SK-N-SH (cell line): Measurements from ENCODE around the gene ARFIP1. TPM values are rescaled to one million over a fixed set of nuclear protein-coding genes. Genes with fewer than 3 reads are reported as not detected.
A peak's percentile ranks its signal among the peaks of the same experiment; 100 is the strongest.

Experiments used
- CTCF ChIA-PET: fragments of 300-600, 350-600 bp; formaldehyde crosslinking; extraction: SDS; loops from one replicate; lab custom pipeline; 2021; lab: Yijun Ruan, JAX
- POLR2A ChIA-PET: fragments of 350-600 bp; sonication (Branson Sonifier 250); formaldehyde crosslinking; extraction: SDS; loops from one replicate; lab custom pipeline; 2020; ENCODE audit warnings: antibody characterized with exemption, inconsistent platforms; lab: Yijun Ruan, JAX
- DNase-seq: peaks from one replicate; pipeline ENCODE4 v3.0.0; 2012
- H2AFZ ChIP-seq: fragments of 200-600 bp; sonication (generic); 2 replicates; pipeline ENCODE4 v1.8.1; 2016; ENCODE audit warnings: antibody characterized with exemption, mild to moderate bottlenecking, low read depth
- H3F3A ChIP-seq: fragments of 200-600 bp; sonication (generic); replicated peaks from 2 replicates; pipeline ENCODE3; 2016; ENCODE audit warnings: antibody characterized with exemption, mild to moderate bottlenecking; ENCODE audit not compliant: insufficient read depth
- H3K27ac ChIP-seq, 2 experiments: fragments of 200-500 bp in 1 of 2; fragments of 200-600 bp in 1 of 2; sonication (Bioruptor generic) in 1 of 2; sonication (generic), shearing (Covaris generic) in 1 of 2; 2 replicates each; pipeline versions ENCODE4 v1.5.1 to v1.6.1; 2014 to 2016; ENCODE audit warnings: low read depth in 2 of 2, inconsistent platforms in 1 of 2, low read length in 1 of 2, mild to moderate bottlenecking in 1 of 2, mixed read lengths in 1 of 2
- H3K27me3 ChIP-seq: fragments of 200-600 bp; sonication (generic), shearing (Covaris generic); 2 replicates; pipeline ENCODE4 v1.6.1; 2016; ENCODE audit warnings: mixed run types; ENCODE audit not compliant: insufficient read depth
- H3K36me3 ChIP-seq, 2 experiments: fragments of 200-500 bp in 1 of 2; fragments of 200-600 bp in 1 of 2; sonication (Bioruptor generic) in 1 of 2; sonication (generic) in 1 of 2; replicated peaks in 1 of 2; 2 replicates each; pipeline versions ENCODE3 to v1.5.1; 2014 to 2016; ENCODE audit warnings: low read length in 1 of 2, mild to moderate bottlenecking in 1 of 2; ENCODE audit not compliant: insufficient read depth in 2 of 2, control insufficient read depth in 1 of 2
- H3K4me1 ChIP-seq, 2 experiments: fragments of 200-500 bp in 1 of 2; fragments of 200-600 bp in 1 of 2; sonication (Bioruptor generic) in 1 of 2; sonication (generic), shearing (Covaris generic) in 1 of 2; 2 replicates each; pipeline versions ENCODE4 v1.5.1 to v1.6.1; 2014 to 2016; ENCODE audit warnings: low read depth in 1 of 2, low read length in 1 of 2, mixed run types in 1 of 2; ENCODE audit not compliant: insufficient read depth in 2 of 2, control insufficient read depth in 1 of 2
- H3K4me2 ChIP-seq: fragments of 200-600 bp; sonication (generic), shearing (Covaris generic); 2 replicates; pipeline ENCODE4 v1.6.1; 2017; ENCODE audit warnings: mixed run types
- H3K4me3 ChIP-seq, 2 experiments: fragments of 200-500 bp in 1 of 2; fragments of 200-600 bp in 1 of 2; sonication (Bioruptor generic) in 1 of 2; sonication (generic), shearing (Covaris generic) in 1 of 2; 2 replicates each; pipeline versions ENCODE4 v1.5.1 to v1.8.1; 2014 to 2016; ENCODE audit warnings: low read depth in 2 of 2, inconsistent platforms in 1 of 2, low read length in 1 of 2, mild to moderate bottlenecking in 1 of 2, mixed read lengths in 1 of 2, moderate library complexity in 1 of 2
- H3K79me2 ChIP-seq: fragments of 200-600 bp; sonication (generic); 2 replicates; pipeline ENCODE4 v1.8.1; 2017; ENCODE audit warnings: mild to moderate bottlenecking; ENCODE audit not compliant: insufficient read depth
- H3K9ac ChIP-seq: fragments of 200-600 bp; sonication (generic); 2 replicates; pipeline ENCODE4 v1.6.1; 2017; ENCODE audit warnings: mixed run types
- H3K9me2 ChIP-seq: fragments of 200-600 bp; sonication (generic); 2 replicates; pipeline ENCODE4 v1.6.1; 2017; ENCODE audit warnings: mixed run types
- H3K9me3 ChIP-seq: fragments of 200-600 bp; sonication (generic); 2 replicates; pipeline ENCODE4 v1.6.1; 2017; ENCODE audit warnings: mixed run types, mild to moderate bottlenecking, moderate library complexity
- H4K20me1 ChIP-seq: fragments of 200-600 bp; sonication (generic); 2 replicates; pipeline ENCODE4 v1.6.1; 2017; ENCODE audit warnings: mild to moderate bottlenecking, mixed run types; ENCODE audit not compliant: insufficient read depth
- CHD2 ChIP-seq: fragments of 150-350 bp; IDR thresholded peaks from 2 replicates; pipeline ENCODE4 v1.6.1; 2018; ENCODE audit warnings: low read length; ENCODE audit not compliant: partially characterized antibody
- EP300 ChIP-seq, 2 experiments: IDR thresholded peaks; 2 replicates each; pipeline versions ENCODE4 v1.4.0 to v1.6.1; 2012; ENCODE audit warnings: borderline replicate concordance in 1 of 2, low read depth in 1 of 2, low read length in 1 of 2
- EZH2phosphoT487 ChIP-seq: fragments of 200-600 bp; sonication (generic); IDR thresholded peaks from 2 replicates; pipeline ENCODE4 v1.6.1; 2017; ENCODE audit warnings: low read depth, mixed run types, mild to moderate bottlenecking, antibody characterized with exemption, moderate library complexity, borderline replicate concordance
- FOSL2 ChIP-seq: IDR thresholded peaks from 2 replicates; pipeline ENCODE4 v1.4.0; 2012; ENCODE audit warnings: low read depth, mild to moderate bottlenecking, moderate library complexity, borderline replicate concordance
- GATA2 ChIP-seq: sonication (generic); formaldehyde crosslinking; IDR thresholded peaks from 2 replicates; pipeline ENCODE4 v1.5.0; 2020; ENCODE audit warnings: mild to moderate bottlenecking, missing genetic modification reagents
- JUND ChIP-seq: IDR thresholded peaks from 2 replicates; pipeline ENCODE4 v1.4.0; 2012
- MEF2A ChIP-seq: IDR thresholded peaks from 2 replicates; pipeline ENCODE4 v1.4.0; 2012; ENCODE audit warnings: low read depth, borderline replicate concordance
- MXI1 ChIP-seq: IDR thresholded peaks from 2 replicates; pipeline ENCODE4 v1.6.1; 2012; ENCODE audit warnings: mild to moderate bottlenecking, low read depth, low read length, improper control_type of control experiment
- NRF1 ChIP-seq: IDR thresholded peaks from 2 replicates; pipeline ENCODE4 v1.6.1; 2012; ENCODE audit warnings: low read depth, mild to moderate bottlenecking, low read length
- POLR2AphosphoS5 ChIP-seq: IDR thresholded peaks from 2 replicates; pipeline ENCODE4 v1.6.1; 2012; ENCODE audit warnings: low read depth, low read length
- RAD21 ChIP-seq: IDR thresholded peaks from 2 replicates; pipeline ENCODE4 v1.6.1; 2012; ENCODE audit warnings: mild to moderate bottlenecking, low read length
- RCOR1 ChIP-seq: fragments of 150-350 bp; IDR thresholded peaks from 2 replicates; pipeline ENCODE4 v1.6.1; 2017; ENCODE audit warnings: antibody characterized with exemption, low read length
- SMC3 ChIP-seq: IDR thresholded peaks from 2 replicates; pipeline ENCODE4 v1.6.1; 2012; ENCODE audit warnings: low read depth, low read length, improper control_type of control experiment
- TCF12 ChIP-seq: IDR thresholded peaks from 2 replicates; pipeline ENCODE4 v1.4.0; 2012
- TEAD4 ChIP-seq: IDR thresholded peaks from 2 replicates; pipeline ENCODE4 v1.4.0; 2012; ENCODE audit warnings: mild to moderate bottlenecking, borderline replicate concordance; ENCODE audit not compliant: insufficient read depth
- YY1 ChIP-seq: IDR thresholded peaks from 2 replicates; pipeline ENCODE4 v1.4.0; 2012; ENCODE audit warnings: low read depth, mild to moderate bottlenecking
- WGBS: methylation state at CpG from one replicate; pipeline ENCODE4 v1.1.6; 2017; ENCODE audit warnings: low lambda C conversion rate; 5-methylcytosine and 5-hydroxymethylcytosine counted together
- polyA plus RNA-seq, 3 experiments: library from polyadenylated mRNA; depleted of rRNA; stranded (reverse); fragments of >200 nt; gene quantifications; 2 replicates each; pipeline ENCODE4 v1.2.3, GENCODE V29; 2012
- TF ChIP-seq, protein P1 (sequence below): fragments of 200-600 bp; sonication (generic); IDR thresholded peaks from 2 replicates; pipeline ENCODE4 v1.6.1; 2017; ENCODE audit warnings: antibody characterized with exemption, mild to moderate bottlenecking, moderate library complexity
- TF ChIP-seq, protein P2 (sequence below): IDR thresholded peaks from 2 replicates; pipeline ENCODE4 v1.4.0; 2012; ENCODE audit warnings: low read depth, borderline replicate concordance
- TF ChIP-seq, protein P3 (sequence below): IDR thresholded peaks from 2 replicates; pipeline ENCODE4 v1.4.0; 2012; ENCODE audit warnings: low read depth
- TF ChIP-seq, protein P4 (sequence below): IDR thresholded peaks from 2 replicates; pipeline ENCODE4 v1.6.1; 2012; ENCODE audit warnings: mild to moderate bottlenecking, low read depth, low read length, moderate library complexity

The ARFIP1 gene
- polyA plus RNA-seq, 1 of the 3 experiments (the other 2 are of a cell fraction): 15.7 TPM

DNA sequence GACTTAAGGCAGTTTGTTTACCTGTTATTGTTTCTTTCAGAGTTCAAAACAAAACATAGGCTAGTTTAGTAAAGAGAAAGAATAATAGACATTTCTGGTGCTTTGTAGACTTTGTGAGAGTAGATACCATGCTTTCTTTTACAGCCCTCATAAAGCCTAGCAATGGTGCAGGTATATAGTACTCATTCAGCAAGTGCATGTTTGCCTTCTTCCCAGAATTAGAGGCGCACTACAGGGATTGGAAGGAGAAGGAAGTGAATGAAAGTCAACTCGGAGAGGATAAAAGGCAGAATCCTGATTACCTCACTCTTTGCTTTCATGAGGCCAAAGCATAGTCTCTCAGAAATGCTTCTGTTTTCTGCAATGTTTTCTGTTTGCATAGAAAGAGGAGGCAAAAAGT, 113.2 kb downstream of the ARFIP1 start:
- Histone ChIP-seq H3K9me2 (no peaks in the 10 kb centered on the region), H3K9ac (no peak overlapping the region), H3K79me2 (no peaks in the 10 kb centered on the region), H3K9me3 (no peaks in the 10 kb centered on the region), H4K20me1 (no peaks in the 10 kb centered on the region), H3K27me3 (no peaks in the 10 kb centered on the region), H3F3A (peaks cover 11% of the 10 kb centered on the region), H3K4me3 (no peak overlapping the region), H3K27ac (no peak overlapping the region), H2AFZ (no peak overlapping the region), H3K36me3 (peaks cover 11 to 28% of the 10 kb centered on the region in 2 experiments), H3K4me2 (no peak overlapping the region)
- CTCF ChIA-PET: interaction anchor here (0.7 to 0.9 kb wide), 2 partner anchors 11 to 12 kb away, joined by 3 read pairs; no protein-coding TSS in a partner anchor
- 98% methylated on average over 2 of the region's 2 CpGs for WGBS
- DNase-seq: no peak
- no peak for TF ChIP-seq POLR2AphosphoS5
- TF ChIP-seq CHD2: no peak
- TF ChIP-seq, all 33 proteins: peak for 0
- H3K4me1 ChIP-seq: no peaks in the 10 kb centered on the region; a peak in 1 of 4 replicates
- POLR2A ChIA-PET: no interaction called here

DNA sequence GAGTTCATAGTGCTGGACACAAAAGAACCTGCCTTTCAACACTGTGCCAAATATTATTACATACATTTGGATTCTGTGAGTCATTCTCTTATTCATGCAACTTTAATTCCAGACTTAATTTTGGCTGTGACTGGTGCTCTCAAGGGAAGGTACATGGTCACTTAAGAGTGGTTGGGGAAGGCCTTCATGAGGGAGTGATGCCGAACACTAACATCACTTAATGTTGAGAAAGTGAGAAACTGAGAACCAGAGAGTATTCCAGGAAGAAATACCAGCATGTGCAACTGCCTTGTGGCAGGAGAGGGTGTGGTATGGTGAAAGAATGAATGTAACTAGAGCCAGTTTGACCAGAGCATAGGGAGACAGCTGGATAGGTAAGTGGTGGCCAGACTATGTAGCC, 114.9 kb downstream of the ARFIP1 start:
- ChIA-PET CTCF (no interaction called here), POLR2A (no interaction called here)
- Histone ChIP-seq H3K4me3 (no peak overlapping the region), H3K36me3 (peaks cover 3 to 16% of the 10 kb centered on the region in 2 experiments), H2AFZ (no peak overlapping the region), H3K4me1 (no peaks in the 10 kb centered on the region; a peak in 1 of 4 replicates), H3F3A (peaks cover 11% of the 10 kb centered on the region), H3K79me2 (no peaks in the 10 kb centered on the region), H3K4me2 (no peak overlapping the region), H3K9ac (no peak overlapping the region), H3K9me2 (no peaks in the 10 kb centered on the region), H3K27ac (no peak overlapping the region), H4K20me1 (no peaks in the 10 kb centered on the region), H3K27me3 (no peaks in the 10 kb centered on the region), H3K9me3 (no peaks in the 10 kb centered on the region)
- no peak for DNase-seq
- WGBS: 100% methylated on average over 1 of the region's 1 CpG
- TF ChIP-seq MEF2A (no peak), TCF12 (no peak), CHD2 (no peak), SMC3 (no peak), EZH2phosphoT487 (no peak), EP300 (IDR thresholded peaks at IDR 0.05; ENCODE audit: borderline replicate concordance in 1 of 2, low read depth in 1 of 2, low read length in 1 of 2) (no peak), GATA2 (CRISPR knock-in tag) (no peak), NRF1 (no peak), POLR2AphosphoS5 (no peak), FOSL2 (peak; percentile 53; the same call in 1 of the 2 replicates), YY1 (no peak), TEAD4 (no peak), RAD21 (no peak), JUND (0 out of 2 replicates have a peak, but pooled peaks have one; percentile 32), RCOR1 (no peak), MXI1 (no peak)
- TF ChIP-seq, protein P1, sequence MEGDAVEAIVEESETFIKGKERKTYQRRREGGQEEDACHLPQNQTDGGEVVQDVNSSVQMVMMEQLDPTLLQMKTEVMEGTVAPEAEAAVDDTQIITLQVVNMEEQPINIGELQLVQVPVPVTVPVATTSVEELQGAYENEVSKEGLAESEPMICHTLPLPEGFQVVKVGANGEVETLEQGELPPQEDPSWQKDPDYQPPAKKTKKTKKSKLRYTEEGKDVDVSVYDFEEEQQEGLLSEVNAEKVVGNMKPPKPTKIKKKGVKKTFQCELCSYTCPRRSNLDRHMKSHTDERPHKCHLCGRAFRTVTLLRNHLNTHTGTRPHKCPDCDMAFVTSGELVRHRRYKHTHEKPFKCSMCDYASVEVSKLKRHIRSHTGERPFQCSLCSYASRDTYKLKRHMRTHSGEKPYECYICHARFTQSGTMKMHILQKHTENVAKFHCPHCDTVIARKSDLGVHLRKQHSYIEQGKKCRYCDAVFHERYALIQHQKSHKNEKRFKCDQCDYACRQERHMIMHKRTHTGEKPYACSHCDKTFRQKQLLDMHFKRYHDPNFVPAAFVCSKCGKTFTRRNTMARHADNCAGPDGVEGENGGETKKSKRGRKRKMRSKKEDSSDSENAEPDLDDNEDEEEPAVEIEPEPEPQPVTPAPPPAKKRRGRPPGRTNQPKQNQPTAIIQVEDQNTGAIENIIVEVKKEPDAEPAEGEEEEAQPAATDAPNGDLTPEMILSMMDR: no peak
- TF ChIP-seq, protein P2, sequence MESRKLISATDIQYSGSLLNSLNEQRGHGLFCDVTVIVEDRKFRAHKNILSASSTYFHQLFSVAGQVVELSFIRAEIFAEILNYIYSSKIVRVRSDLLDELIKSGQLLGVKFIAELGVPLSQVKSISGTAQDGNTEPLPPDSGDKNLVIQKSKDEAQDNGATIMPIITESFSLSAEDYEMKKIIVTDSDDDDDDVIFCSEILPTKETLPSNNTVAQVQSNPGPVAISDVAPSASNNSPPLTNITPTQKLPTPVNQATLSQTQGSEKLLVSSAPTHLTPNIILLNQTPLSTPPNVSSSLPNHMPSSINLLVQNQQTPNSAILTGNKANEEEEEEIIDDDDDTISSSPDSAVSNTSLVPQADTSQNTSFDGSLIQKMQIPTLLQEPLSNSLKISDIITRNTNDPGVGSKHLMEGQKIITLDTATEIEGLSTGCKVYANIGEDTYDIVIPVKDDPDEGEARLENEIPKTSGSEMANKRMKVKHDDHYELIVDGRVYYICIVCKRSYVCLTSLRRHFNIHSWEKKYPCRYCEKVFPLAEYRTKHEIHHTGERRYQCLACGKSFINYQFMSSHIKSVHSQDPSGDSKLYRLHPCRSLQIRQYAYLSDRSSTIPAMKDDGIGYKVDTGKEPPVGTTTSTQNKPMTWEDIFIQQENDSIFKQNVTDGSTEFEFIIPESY: no peak
- TF ChIP-seq, protein P3, sequence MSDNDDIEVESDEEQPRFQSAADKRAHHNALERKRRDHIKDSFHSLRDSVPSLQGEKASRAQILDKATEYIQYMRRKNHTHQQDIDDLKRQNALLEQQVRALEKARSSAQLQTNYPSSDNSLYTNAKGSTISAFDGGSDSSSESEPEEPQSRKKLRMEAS: no peak
- TF ChIP-seq, protein P4, sequence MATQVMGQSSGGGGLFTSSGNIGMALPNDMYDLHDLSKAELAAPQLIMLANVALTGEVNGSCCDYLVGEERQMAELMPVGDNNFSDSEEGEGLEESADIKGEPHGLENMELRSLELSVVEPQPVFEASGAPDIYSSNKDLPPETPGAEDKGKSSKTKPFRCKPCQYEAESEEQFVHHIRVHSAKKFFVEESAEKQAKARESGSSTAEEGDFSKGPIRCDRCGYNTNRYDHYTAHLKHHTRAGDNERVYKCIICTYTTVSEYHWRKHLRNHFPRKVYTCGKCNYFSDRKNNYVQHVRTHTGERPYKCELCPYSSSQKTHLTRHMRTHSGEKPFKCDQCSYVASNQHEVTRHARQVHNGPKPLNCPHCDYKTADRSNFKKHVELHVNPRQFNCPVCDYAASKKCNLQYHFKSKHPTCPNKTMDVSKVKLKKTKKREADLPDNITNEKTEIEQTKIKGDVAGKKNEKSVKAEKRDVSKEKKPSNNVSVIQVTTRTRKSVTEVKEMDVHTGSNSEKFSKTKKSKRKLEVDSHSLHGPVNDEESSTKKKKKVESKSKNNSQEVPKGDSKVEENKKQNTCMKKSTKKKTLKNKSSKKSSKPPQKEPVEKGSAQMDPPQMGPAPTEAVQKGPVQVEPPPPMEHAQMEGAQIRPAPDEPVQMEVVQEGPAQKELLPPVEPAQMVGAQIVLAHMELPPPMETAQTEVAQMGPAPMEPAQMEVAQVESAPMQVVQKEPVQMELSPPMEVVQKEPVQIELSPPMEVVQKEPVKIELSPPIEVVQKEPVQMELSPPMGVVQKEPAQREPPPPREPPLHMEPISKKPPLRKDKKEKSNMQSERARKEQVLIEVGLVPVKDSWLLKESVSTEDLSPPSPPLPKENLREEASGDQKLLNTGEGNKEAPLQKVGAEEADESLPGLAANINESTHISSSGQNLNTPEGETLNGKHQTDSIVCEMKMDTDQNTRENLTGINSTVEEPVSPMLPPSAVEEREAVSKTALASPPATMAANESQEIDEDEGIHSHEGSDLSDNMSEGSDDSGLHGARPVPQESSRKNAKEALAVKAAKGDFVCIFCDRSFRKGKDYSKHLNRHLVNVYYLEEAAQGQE: no peak
